NCI-H187 treated with DMSO at 0.1 percent for 48 hours (cell line): ENCODE measurements around the gene PRKAR2B.
"Not testable (repeated sequence)": the region's sequence is repeated elsewhere in the genome, so short reads cannot be mapped to it uniquely, and the experiment has no call there.

Experiments
- DNase-seq: peaks from one replicate; lab custom pipeline; 2025; lab: John Stamatoyannopoulos, UW

PRKAR2B gene

DNA sequence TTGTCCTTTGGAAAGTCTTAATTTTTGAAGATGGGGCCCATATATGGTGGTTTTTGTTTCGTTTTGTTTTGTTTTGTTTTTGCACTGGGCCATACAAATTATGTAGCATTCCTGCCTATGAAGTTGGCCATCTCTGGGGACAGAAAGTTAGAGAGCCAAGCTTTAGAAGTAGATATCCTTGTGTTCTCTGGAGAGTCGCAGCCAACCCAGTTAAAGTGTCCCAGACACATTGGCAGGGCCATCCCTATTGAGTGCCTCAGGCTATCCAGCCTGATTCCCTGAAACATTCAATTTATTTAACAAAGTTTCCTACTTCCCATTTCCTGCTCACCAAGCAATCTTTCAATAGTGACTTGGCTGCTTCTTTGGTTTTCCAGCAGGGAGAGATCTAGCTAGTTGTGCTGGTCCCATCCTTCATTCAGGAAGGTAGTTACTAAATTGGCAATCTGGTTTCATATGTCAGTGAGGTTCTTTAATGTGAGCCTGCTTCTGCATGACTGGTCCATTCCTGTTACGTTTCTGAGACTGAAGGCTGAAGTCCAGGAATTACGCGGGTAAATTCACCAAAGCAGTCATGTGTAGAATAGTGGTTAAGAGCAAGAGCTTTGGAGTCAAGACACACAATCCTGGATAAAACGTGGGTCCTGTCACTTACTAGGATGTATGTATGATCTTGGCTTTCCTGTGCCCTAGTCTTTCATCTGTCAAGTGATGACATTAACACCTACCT is 75.0 kb downstream of the PRKAR2B start:
- DNase-seq: no peak

- DNase-seq: no peak
These were observed 78.0 kb downstream of the PRKAR2B start for GRCh38 chr7:107122486-107122911.

- DNase-seq: no peak
These were observed 78.9 kb downstream of the PRKAR2B start for GRCh38 chr7:107123392-107123791.

GRCh38 chr7:107125475-107125874 is 81.0 kb downstream of the PRKAR2B start:
- DNase-seq: peak; percentile 100

GRCh38 chr7:107128217-107128616 is 83.7 kb downstream of the PRKAR2B start:
- no peak for DNase-seq

GRCh38 chr7:107128748-107129147 is 84.2 kb downstream of the PRKAR2B start:
- no peak for DNase-seq

DNA sequence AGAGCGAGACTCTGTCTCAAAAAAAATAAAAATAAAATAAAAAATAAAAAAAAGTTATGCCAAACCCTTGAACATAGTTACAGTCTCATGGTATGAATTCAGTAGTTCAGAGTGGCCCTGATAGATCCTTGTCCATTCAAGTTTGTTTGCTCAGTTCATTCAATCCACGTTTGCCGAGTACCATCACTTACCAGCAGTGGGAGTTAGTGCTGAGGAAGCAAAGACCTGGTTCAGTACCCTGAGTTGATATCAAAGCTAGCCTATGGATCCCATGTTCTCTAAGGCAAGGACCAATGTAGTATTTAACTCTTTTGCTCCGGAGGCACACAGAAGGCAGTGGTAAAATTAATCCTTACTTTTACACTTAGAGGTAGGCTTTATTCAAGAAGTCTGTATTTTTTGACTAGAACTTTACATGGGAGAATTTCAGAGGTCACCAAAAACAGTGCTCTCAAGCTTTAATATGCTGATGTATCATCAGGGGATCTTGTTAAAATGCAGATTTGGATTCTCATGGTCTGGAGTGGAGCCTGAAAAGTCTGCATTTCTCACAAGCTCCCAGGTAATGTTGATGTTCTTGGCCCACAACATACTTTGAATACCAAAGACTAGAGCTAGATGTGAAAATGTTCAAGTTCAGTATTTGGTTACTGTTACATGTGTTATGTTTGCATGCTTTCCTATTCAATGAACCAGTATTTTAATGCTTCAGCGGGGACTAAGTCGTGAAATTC is 86.1 kb downstream of the PRKAR2B start:
- DNase-seq: no peak

DNA sequence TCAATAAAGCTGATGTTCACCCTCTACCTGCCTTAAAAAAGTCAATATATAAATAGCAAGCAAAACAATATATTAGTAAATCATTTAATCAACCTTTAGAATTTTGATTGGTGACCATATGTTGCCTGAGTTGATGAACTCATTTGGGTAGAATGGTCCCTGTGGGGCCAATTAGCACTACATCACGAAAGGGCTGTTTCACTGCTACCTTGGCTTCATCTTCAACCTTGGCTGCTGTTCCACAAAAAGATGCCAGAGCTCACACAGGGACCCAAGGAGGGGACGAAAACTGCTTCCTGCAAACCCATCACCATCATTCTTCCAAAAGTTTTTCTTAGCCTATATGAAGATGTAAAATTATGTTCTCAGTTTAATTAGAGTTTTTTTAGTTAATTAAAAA is 88.9 kb downstream of the PRKAR2B start:
- no peak for DNase-seq

GRCh38 chr7:107138696-107139420 is 94.4 kb downstream of the PRKAR2B start:
- no peak for DNase-seq

- not testable (repeated sequence) for DNase-seq
These were observed 99.4 kb downstream of the PRKAR2B start for GRCh38 chr7:107143875-107144274.

GRCh38 chr7:107145067-107145838 is 100.7 kb downstream of the PRKAR2B start:
- DNase-seq: no peak

GRCh38 chr7:107147464-107148393 is 103.2 kb downstream of the PRKAR2B start:
- DNase-seq: no peak

DNA sequence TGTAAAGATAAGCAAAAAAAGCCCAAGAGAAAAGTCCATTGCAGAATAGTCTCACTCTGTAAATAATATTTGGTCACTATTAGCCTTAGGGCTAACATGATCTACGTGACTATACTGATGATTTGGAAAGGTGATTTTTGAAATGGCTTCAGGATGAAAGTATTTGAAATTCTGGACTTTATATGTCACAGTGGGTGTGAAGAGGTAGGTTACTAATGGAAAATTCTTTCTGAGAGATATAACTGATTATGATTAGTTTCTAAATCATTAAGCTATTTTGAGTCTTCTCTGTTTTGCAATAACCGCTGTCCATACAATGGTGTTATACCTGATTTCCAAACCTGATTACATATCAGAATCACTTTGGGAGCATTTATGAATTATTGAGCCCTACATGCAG is 104.2 kb downstream of the PRKAR2B start:
- no peak for DNase-seq

DNA sequence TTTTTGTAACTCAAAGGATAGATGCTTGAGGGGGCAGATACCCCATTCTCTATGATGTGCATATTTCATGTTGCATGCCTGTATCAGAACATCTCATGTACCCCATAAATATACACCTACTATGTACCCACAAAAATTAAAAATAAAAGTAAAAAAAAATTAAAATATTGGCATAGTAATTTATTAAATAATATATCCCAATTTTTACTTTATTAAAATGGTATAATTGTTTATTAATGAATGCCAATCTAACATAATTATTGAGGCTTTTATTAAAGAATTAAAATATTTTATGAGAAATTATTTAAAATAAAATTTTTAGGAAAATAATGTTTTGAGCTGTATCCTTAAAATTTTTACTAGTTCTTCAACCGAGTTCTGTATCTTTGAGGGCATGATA is 105.4 kb downstream of the PRKAR2B start:
- no peak for DNase-seq

GRCh38 chr7:107150375-107151073 is 106.0 kb downstream of the PRKAR2B start:
- peak; percentile 13 for DNase-seq

DNA sequence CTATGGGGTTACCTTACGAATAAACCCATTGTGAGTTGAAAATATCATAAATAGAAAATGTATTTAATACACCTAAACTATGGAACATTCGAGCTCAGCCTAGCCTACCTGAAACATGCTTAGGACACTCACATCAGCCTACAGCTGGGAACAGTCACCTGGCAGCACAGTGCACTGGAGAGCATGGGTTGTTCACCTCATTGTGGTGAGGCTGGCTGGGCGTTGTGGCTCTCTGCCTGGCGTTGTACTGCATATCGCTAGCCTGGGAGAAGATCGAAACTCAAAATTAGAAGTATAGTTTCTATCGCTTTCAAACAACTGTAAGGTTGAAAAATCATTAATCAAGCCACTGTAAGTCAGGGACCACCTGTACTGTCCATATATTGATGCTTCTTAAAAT is 107.0 kb downstream of the PRKAR2B start:
- DNase-seq: no peak

DNA sequence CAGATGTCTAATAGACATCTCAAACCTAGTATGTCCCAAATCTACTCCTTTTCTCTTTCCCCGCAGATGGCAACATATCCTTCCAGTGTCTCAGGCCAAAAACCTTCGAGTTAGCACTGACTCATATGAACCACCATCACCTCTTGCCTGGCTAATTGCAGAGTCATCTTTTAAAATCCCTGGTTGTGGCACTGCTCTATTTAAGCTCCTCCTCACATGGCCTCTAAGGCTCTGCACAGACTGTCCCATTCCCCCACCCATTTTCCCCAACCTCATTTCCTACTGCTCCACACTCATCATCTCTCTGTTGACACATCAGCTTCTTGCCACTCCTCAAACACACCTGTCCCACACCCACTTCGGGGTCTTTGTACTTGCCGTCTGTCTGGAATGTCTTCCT is 107.5 kb downstream of the PRKAR2B start:
- no peak for DNase-seq

DNA sequence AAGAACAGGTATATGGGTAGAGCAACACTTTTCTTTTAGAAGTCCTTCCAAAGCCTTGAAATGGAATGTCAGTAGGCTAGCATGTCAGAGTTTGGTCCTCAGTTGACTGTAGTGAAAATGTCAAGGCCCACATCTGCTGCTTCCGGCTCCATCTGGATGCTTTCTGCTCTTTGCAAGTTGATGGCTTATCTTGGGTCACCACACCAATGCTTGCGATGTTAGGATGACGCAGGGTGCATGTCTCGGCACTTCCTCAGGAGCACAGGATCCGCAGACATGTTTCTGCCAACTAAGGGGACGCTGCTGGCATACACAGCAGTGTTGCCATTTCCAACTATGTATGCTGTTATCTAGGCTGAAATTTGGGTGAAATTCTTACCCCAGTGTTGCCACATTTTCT is 110.3 kb downstream of the PRKAR2B start:
- no peak for DNase-seq

DNA sequence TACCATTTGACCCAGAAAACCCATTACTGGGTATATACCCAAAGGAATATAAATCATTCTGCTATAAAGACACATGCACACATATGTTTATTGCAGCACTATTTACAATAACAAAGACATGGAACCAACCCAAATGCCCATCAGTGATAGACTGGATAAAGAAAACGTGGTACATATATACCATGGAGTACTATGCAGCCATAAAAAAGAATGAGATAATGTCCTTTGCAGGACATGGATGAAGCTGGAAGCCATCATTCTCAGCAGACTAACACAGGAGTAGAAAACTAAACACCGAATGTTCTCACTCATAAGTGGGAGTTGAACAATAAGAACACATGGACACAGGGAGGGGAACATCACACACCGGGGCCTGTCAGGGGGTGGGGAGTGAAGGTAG is 111.2 kb downstream of the PRKAR2B start:
- DNase-seq: not testable (repeated sequence)

DNA sequence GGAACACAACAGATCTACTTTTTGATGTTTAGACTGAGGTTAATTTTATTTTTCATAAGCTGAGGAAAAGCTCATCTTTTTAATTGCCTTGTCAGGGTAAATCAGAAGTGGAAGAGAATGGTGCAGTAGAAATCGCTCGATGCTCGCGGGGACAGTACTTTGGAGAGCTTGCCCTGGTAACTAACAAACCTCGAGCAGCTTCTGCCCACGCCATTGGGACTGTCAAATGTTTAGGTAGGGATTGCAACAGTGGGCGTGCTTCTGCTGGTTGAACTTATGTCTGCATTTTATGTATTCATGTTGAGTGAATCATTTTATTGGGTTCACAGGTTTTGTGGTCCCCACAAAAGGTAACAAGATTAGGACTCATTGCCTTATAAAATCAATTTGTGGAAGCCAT is 112.6 kb downstream of the PRKAR2B start:
- DNase-seq: no peak
